Mesangial cell (primary cell): ENCODE results near the gene ACTL8. TPM values are rescaled to one million over a fixed set of nuclear protein-coding genes. Genes with fewer than 3 reads are reported as not detected.

Experiments used
- total RNA-seq: library from RNA; depleted of rRNA; stranded (reverse); fragments of >200 nt; gene quantifications from 2 replicates; pipeline ENCODE4 v1.2.3, GENCODE V29; 2015

ACTL8 gene, protein sequence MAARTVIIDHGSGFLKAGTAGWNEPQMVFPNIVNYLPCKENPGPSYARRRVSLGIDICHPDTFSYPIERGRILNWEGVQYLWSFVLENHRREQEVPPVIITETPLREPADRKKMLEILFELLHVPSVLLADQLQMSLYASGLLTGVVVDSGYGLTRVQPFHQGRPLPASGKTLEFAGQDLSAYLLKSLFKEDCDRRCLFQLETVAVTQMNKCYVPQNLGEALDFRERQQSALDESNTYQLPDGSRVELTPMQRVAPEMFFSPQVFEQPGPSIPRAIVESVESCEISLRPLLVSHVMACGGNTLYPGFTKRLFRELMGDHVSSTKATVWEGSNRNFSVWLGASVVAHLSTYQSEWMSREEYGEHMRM
- total RNA-seq = not detected in 2 replicates

DNA sequence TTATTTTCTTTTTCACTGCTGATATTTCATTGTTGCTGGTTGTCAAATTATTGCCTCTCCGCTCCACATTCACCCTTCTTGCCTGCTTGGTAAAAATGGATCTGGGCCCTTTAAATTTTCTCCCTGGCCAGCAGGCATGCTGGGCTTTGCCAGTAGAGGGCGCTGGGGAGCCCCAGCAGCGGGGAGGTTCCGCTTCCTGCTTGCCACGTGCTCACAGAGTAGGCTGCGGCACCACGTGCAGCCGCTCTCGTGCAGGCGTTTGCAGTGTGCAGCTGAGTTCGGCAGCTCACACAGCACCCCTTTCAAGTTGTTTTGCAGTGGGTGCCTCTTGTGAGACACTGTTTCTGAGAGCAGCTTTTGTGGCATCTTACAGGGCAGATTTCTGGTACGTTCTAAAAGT, at the start of gene ACTL8:
Gene ACTL8 (plus strand): TSS at position 214 of the 400 bp plus-strand sequence. CDS start 67,676 bp downstream, outside the sequence.

Other genes starting within 250 kb of the ACTL8 start
- gene ARHGEF10L, start 215.6 kb upstream of the ACTL8 start, total RNA-seq = 13.0 and 29.3 TPM in 2 replicates